LHCN-M2 (cell line): ENCODE measurements around the gene NFIB. TPM values are rescaled to one million over a fixed set of nuclear protein-coding genes. Genes with fewer than 3 reads are reported as not detected.
A peak's percentile ranks its signal among the peaks of the same experiment; 100 is the strongest.

Source experiments
- DNase-seq: peaks from one replicate; pipeline ENCODE4 v3.0.0-alpha.2; 2012; ENCODE audit warnings: low read depth
- total RNA-seq: library from RNA; depleted of rRNA; stranded (reverse); fragments of >200 nt; gene quantifications from 2 replicates; pipeline ENCODE4 v1.2.3, GENCODE V29; 2014

NFIB gene
- total RNA-seq, 1 experiment from 2014 or later: 13.0 TPM

GRCh38 chr9:14249527-14249926 lies 64.4 kb downstream of the NFIB start:
- no peak for DNase-seq

DNA sequence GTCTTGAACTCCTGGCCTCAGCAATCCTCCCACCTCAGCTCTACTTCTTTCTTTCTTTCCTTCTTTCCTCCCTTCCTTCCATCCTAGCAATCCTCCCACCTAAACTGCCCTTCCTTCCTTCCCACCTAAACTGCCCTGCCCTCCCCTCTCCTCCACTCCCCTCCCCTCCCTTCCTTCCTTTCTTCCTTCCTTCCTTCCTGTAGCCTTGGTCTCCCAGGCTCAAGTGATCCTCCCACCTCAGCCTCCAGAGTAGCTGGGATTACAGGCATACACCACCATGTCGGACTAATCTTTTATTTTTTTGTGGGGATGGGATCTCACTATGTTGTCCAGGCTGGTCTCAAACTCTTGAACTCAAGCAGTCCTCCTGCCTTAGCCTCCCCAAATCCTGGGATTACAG lies 65.8 kb downstream of the NFIB start:
- no peak for DNase-seq

GRCh38 chr9:14247577-14247976 lies 66.4 kb downstream of the NFIB start:
- DNase-seq: no peak

DNA sequence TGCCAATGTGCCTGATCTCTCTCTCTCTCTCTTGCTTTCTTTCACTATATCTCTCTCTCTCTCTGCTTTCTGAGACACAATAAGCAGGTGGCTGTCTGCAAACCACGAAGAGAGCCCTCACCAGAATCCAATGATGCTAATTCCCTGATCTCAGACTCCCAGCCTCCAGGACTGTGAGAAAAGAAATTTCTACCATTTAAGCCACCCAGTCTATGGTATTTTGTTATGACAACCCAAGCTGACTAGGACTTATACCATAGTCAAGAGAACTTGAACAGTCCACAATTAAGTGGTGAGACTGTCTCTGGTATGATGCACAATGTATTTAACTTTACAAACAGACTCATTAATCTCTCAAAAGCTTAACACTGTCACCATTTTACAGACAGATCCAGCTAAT lies 67.0 kb downstream of the NFIB start:
- DNase-seq: no peak

DNA sequence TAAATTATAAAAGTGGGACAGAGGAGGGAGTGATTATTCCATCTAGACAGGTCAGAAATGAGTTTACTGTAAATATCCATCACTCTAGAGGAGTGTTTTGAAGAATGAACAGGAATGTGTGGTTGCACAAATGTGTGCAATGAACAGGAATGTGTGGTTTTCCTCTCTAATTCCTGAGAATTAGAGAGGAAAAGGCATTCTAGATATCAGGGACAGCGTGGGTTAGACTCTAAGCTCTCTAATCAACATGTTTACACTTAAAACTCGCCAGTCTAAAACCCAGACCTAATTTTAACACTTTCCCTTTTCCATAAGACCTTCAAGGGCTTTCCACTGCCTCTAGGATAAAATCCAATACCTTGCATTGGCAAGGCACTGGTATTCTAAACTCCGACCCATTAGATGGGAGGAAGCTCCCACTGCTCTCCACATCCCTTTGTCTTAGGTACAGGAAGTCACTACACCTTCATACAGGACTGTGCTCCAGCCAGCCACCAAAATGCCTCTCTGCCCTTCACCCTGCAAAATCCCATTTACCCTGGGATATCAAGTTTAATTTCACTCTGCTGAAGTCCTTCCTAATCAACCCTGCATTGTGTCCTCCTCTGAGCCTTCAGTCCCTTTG lies 67.9 kb downstream of the NFIB start:
- DNase-seq: peak; percentile 55

DNA sequence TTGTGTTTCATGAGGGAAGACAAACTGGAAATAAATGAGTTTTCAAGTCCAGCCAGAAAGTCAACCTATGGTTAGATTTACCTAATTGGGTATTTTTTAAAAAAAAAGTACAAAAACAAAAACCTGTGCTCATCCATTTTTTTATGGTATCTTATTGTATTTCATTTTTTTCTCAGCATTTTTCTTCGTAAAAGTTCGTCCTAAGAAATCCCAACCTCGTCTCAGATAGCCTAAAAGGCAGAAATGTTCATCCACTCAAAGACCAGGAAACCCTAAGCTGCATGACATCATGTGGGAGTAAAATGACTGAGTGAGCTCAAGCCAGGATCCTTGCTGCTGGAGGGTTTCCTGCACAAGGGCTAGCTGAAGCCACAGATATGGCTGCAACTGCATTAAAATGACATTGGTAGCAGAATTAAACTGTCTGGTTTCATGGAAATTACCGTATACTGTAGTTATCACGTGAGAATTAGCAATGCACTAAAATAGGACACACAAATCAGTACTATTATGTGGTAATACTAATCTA lies 70.4 kb downstream of the NFIB start:
- DNase-seq: no peak

DNA sequence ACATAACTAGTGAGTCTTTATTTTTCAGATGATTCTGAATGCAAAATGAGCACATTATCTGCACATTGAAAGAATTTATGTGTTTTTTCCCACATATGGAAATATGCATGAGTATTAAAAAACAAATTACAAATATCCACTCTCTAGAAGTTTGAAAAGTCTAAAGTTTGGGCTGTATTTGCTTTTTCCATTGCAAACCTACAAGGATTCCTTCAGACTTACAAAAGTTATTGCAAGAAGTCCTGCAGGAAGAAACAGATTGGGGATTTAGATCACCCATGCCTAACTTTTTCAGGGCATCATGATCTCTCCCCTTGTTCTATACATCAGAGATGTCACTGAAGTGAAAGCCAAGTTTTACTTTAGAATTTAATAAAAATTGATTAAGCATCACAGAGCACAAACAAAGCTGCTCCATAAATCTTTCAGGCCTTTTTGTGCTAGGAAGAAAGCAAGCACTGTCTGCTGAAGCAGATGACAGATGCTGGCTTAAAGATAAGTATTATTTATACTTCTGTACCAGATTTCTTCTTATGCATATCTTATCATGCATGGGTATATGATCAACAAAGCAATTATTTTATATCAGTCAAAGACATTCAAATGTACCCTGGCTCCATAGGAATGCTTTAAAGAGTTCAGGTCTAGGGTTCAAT lies 71.7 kb downstream of the NFIB start:
- DNase-seq: no peak

GRCh38 chr9:14240537-14240936 lies 73.4 kb downstream of the NFIB start:
- DNase-seq: no peak

DNA sequence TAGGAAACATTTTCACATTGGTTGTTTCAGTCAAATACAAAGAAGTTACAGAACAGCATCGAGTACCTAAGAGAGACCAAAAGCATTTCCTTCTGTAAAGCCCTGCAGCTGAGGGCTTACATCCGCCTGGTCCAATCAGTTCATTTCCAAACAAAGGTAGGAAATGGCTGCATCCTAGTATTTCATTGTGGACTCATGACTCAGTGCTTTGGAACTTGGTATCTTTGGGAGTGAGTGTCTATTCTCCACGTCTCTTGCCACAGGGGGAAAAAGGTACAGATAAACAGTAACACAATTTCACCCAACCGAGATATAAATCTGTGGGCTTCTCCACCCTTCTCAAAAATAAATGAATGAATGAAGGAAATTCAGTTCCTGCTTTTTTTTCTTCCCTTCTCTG lies 75.4 kb downstream of the NFIB start:
- DNase-seq: peak; percentile 71

GRCh38 chr9:14238079-14238478 lies 75.9 kb downstream of the NFIB start:
- DNase-seq: peak; percentile 49

DNA sequence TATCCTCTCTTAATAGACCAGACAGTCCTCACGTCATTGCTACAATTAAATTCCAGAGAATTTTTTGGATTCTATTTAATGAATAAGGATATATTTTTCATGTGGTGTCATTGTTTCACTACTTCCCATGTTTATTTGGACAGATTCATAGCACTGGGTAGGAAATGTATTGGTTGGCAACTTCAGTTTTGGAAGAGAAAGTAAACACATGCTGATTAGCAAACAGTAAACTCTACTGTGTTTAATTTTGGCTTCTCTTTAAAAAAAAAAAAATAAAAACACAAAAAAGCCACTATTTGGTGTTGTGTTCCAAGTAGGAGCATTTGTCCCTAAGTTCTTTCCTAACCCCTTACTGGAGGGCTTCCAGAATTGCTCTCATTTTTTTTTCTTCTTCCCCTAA lies 77.3 kb downstream of the NFIB start:
- no peak for DNase-seq

- DNase-seq: no peak
Measured at GRCh38 chr9:14232111-14232510, 81.8 kb downstream of the NFIB start.

- no peak for DNase-seq
Measured at GRCh38 chr9:14231196-14231990, 82.5 kb downstream of the NFIB start.

DNA sequence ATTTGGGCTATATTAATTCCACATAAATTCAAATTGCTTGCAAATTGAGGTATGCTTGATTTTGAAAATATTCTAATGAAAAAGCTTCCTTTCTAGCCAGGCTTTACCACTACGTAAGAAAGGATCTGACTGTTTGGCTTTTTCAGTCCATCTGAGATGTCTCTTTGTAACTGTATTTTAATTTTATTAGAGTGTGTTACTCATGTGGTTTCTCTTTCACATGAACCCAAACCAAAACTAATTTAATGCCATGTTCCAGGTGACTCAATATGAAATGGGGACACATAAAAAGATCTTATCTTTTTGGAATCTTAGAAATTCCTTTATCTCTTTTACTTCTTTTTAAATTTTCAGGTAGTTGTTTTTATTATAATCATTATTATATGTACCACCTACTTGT lies 85.3 kb downstream of the NFIB start:
- no peak for DNase-seq

GRCh38 chr9:14226855-14227532 lies 86.9 kb downstream of the NFIB start:
- DNase-seq: no peak

- DNase-seq: no peak
Measured at GRCh38 chr9:14223081-14223480, 90.9 kb downstream of the NFIB start.

- no peak for DNase-seq
Measured at GRCh38 chr9:14222149-14222835, 91.6 kb downstream of the NFIB start.

DNA sequence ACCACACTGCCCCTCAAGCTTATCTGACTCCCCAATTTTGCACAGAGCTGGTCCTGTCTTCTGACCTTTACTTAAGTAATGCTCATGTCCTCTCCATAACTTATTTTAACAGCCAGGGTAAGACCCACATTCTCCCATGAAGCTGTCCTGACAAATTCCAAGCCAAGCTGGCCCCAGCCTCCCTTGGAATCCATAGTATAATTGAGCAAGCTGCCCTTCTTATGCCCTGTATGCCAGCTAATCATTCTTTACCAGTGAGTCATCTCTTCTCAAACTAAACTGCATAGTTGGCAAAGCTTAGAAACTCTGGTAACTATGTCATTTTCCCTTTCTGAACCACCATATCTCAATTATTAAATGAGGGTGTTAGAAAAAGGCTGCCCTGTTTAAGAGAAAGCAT lies 92.4 kb downstream of the NFIB start:
- DNase-seq: peak; percentile 89

- no peak for DNase-seq
Measured at GRCh38 chr9:14221119-14221518, 92.8 kb downstream of the NFIB start.

DNA sequence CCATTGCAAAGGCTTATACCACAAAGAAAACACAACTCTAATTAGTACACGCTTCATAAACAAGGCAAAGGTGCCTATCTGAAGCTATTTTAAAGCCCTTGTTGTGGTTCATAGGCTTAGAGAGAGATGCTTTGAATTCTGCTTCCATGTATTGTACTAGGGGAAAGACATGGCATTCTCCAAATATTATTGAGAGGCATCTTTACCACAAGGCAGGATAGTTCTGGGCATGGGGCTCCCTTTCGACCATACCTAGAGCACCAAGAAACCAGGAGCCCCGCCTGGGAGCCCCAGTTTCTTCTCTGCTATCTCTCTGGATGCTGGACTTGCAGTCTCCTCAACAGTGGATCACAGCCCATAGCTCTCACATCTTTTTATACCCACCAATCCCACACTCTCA lies 93.7 kb downstream of the NFIB start:
- no peak for DNase-seq

DNA sequence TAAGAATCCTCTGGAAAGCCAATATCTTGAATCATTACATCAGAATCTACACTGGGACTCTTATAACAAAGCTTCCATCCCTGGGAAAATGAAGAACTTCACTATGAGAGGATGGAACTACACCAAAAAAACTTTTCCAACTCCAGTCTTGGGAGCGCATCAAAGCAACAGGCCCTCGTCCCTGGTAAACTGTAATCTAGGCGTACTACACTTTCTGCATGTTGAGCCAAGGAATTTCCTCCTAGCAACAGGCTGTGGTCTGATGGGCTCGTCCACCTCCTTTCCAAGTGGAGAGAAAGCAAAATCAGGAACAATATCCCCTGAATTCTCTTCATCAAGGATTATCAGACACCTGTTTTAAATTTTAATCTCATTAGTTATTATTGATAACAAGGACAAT lies 94.1 kb downstream of the NFIB start:
- DNase-seq: no peak
